T-helper 17 cell (primary cell): ENCODE results near the gene FILIP1L. TPM values are rescaled to one million over a fixed set of nuclear protein-coding genes. Genes with fewer than 3 reads are reported as not detected.
A peak's percentile ranks its signal among the peaks of the same experiment; 100 is the strongest.

Experiments
- ATAC-seq: fragments of 150-1000 bp; cut with Tn5 transposase; 2 replicates; pipeline ENCODE4 v1.10.0; 2021; ENCODE audit warnings: mild to moderate bottlenecking, moderate library complexity
- DNase-seq, 3 donors: peaks; one replicate each; pipeline versions ENCODE4 v3.0.0 to v3.0.0-alpha.2; 2020 to 2021
- H3K9me3 ChIP-seq: one replicate; pipeline ENCODE4 v1.7.0; 2013; ENCODE audit warnings: low read length, mild to moderate bottlenecking; ENCODE audit not compliant: control insufficient read depth, poor library complexity, severe bottlenecking
- H3K27ac Mint-ChIP-seq: one replicate; pipeline ENCODE4 v1.8.0; 2022; ENCODE audit warnings: mild to moderate bottlenecking, moderate library complexity, mixed read lengths
- H3K27me3 Mint-ChIP-seq: one replicate; pipeline ENCODE4 v1.8.0; 2022; ENCODE audit warnings: mixed read lengths
- H3K36me3 Mint-ChIP-seq: one replicate; pipeline ENCODE4 v1.8.0; 2022; ENCODE audit warnings: low read depth, mixed read lengths
- H3K4me1 Mint-ChIP-seq: one replicate; pipeline ENCODE4 v1.8.0; 2022; ENCODE audit warnings: mild to moderate bottlenecking, mixed read lengths
- H3K4me3 Mint-ChIP-seq: one replicate; pipeline ENCODE4 v1.8.0; 2022; ENCODE audit warnings: mild to moderate bottlenecking, moderate library complexity, mixed read lengths
- total RNA-seq, 4 donors: library from RNA in 2 of 4; stranded (reverse) in 2 of 4; gene quantifications; one replicate each; pipeline ENCODE4 v1.2.3 and lab custom pipeline; 2022 to 2026

Gene FILIP1L
- total RNA-seq, 2 donors from 2014 or later, result 0.82 TPM; not detected in 1

DNA sequence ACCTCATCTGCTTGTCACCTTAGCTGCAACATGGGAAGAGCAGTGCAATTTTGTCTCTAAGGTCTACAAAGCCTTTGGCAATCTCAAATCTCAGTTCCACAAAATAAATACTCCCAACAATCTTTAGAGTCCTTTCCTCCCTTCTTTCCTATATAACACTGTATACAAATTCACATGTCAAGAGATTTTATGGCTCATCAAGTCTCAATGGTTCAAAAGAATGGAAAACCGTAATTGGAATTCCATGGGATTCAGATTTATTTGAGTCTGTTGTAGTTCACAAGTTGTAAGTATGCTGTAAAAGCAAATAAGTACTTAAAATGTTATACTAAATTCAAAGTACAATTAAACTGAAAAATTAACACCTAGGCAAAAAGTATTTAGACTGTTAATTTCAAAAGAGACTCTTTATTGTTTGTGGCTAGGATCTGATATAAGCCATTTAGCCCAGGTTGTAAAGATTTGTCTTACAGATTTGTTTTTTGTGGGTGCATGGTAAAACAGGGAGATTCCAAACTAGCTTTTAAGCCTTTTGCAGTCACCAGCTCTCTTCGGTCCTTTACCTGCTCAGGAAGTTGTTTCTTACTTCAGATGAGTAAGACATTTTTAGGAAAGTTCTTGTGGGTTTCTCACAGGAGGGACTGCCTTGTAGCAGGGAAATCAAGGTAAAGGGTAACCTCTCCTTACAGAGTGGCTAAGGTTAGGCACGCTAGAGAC is 246.5 kb downstream of the FILIP1L start:
- ATAC-seq (peak; percentile 76), DNase-seq (no peak)
- H3K9me3 ChIP-seq, result no peaks in the 10 kb centered on the region
- Mint-ChIP-seq H3K4me3 (no peak overlapping the region), H3K27ac (no peak overlapping the region), H3K4me1 (peaks cover 24% of the 10 kb centered on the region), H3K36me3 (peaks cover 2% of the 10 kb centered on the region), H3K27me3 (no peaks in the 10 kb centered on the region)

DNA sequence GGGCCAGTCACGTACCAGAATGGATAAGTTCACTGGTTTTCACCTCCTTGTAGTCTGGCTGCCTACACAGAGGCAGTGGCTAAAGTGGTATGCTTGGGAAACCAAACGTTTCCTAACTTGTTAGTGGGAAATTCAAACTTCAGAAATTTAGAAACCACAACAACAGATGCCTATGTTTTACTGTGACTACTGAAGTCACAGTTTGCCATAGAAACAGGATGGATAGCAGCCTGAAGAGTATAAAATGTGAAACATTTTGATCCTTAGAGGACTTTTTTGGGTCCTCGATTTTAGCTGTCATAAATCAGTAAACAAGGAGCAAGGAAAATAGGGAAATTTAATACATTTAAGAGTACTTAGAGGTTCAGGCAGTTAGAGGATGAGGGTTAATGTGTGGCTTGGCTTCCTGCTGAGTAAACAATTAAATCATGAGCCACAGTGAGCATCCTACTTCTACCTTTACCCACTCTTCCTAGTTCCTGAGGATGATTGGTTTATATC is 248.0 kb downstream of the FILIP1L start:
- DNase-seq (no peak), ATAC-seq (peak; percentile 24)
- H3K4me1 Mint-ChIP-seq, result peaks cover 26% of the 10 kb centered on the region
- H3K4me3 Mint-ChIP-seq, result no peak overlapping the region
- H3K27me3 Mint-ChIP-seq, result no peaks in the 10 kb centered on the region
- no peaks in the 10 kb centered on the region for H3K9me3 ChIP-seq
- peak overlapping the region; percentile 87 for H3K27ac Mint-ChIP-seq
- H3K36me3 Mint-ChIP-seq, result peaks cover 4% of the 10 kb centered on the region

DNA sequence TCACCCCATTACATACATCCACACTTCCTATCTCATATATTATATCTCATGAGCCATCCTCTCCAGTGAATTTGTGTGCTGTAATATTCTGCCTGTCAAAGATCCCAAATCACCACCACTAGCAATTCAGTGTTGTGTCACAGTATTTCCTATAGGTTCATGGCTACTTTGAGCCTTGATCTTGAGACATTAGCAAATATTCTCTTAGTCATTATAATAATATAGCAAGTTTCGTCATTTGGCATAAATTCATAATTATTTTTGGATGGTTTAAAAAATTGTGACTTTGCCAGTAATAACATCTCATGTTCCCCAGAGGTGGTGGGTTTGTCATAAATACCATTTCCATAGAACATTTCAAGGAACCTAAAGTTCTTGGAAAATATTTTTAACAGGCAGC is 249.0 kb downstream of the FILIP1L start:
- no peak overlapping the region for H3K4me3 Mint-ChIP-seq
- ATAC-seq (no peak), DNase-seq (no peak)
- H3K9me3 ChIP-seq, result no peaks in the 10 kb centered on the region
- peaks cover 7% of the 10 kb centered on the region for H3K36me3 Mint-ChIP-seq
- H3K27ac Mint-ChIP-seq, result no peak overlapping the region
- no peaks in the 10 kb centered on the region for H3K27me3 Mint-ChIP-seq
- peaks cover 29% of the 10 kb centered on the region for H3K4me1 Mint-ChIP-seq

DNA sequence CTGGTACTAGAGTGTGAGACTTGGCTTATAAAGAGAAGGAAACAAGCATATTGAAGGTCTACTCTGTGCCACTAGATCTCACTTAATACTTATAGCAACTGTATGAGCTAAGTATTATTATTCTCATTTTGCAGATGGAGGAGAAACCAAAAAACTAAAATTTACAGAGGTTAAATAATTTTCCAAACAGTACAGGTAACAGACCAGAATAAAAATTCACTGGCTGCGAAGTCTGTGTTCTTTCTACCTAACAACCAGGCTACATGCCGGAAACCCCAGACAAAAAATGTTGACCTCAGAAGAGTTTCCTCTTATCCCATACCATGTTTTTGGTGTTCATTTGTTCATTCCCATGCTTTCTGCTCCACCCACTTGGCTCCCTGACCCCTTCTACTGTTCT is 250.0 kb downstream of the FILIP1L start:
- no peak for DNase-seq
- H3K9me3 ChIP-seq, result no peaks in the 10 kb centered on the region
- Mint-ChIP-seq H3K4me1 (peaks cover 32% of the 10 kb centered on the region), H3K4me3 (no peak overlapping the region), H3K27me3 (no peaks in the 10 kb centered on the region), H3K36me3 (peaks cover 7% of the 10 kb centered on the region), H3K27ac (no peak overlapping the region)
- no peak for ATAC-seq

DNA sequence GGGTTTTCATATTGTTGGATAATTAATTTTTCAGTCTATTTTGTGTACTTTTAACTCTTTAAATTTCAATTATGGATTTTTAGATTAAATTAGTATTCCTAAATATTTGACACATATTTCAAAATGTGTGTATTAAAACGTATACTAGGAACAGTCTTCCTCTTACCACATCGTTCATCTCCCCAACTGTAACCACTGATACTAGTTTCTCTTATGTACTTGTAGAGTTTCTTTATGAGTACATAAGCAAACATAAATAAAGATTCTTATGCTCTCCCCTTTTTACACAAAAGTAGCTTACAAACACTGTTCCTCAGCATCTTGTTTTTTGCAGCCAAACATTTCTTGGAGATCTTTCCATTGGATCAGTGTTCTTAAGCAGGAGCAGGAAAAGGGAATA is 250.7 kb downstream of the FILIP1L start:
- ATAC-seq, result no peak
- no peak overlapping the region for H3K27ac Mint-ChIP-seq
- no peak overlapping the region for H3K4me3 Mint-ChIP-seq
- H3K4me1 Mint-ChIP-seq, result peaks cover 36% of the 10 kb centered on the region
- H3K27me3 Mint-ChIP-seq, result no peaks in the 10 kb centered on the region
- H3K36me3 Mint-ChIP-seq, result peaks cover 10% of the 10 kb centered on the region
- no peaks in the 10 kb centered on the region for H3K9me3 ChIP-seq
- DNase-seq, result no peak

DNA sequence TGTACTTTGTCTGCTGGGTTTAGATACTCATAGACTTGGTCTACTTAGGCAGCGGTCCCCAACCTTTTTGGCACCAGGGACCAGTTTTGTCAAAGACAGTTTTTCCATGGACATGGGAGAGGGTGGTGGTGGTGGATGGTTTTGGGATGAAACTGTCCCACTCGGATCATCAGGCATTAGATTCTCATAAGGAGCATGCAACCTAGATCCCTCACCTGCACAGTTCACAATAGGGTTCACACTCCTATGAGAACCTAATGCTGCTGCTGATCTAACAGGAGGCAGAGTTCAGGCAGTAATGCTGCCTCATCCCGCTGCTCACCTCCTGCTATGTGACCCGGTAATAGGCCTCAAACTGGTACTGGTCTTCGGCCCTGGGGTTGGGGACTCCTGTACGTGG is 251.3 kb downstream of the FILIP1L start:
- Mint-ChIP-seq H3K4me1 (peaks cover 33% of the 10 kb centered on the region), H3K36me3 (peaks cover 10% of the 10 kb centered on the region), H3K27me3 (no peaks in the 10 kb centered on the region), H3K4me3 (no peak overlapping the region), H3K27ac (no peak overlapping the region)
- ATAC-seq, result no peak
- H3K9me3 ChIP-seq, result no peaks in the 10 kb centered on the region
- DNase-seq, result no peak

DNA sequence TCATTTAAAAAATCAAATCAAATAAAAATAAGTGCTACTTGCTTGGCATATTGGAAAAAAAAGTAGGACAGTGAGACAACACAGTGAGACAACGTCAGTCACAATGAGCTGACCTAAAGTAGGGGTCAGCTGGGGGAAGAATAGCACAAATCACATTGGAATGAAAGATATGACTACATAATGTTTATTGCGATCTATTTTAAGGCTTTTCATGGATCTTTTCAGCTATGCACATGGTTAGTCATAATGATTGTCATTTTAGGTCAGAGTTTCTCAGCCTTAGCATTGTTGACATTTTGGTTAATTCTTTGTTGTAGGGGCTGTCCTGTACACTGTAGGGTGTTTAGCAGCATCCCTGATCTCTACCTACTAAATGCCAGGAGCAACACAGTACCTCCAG is 252.1 kb downstream of the FILIP1L start:
- DNase-seq (no peak), ATAC-seq (no peak)
- Mint-ChIP-seq H3K36me3 (peaks cover 10% of the 10 kb centered on the region), H3K27me3 (no peaks in the 10 kb centered on the region), H3K4me3 (no peak overlapping the region), H3K4me1 (peaks cover 28% of the 10 kb centered on the region), H3K27ac (no peak overlapping the region)
- no peaks in the 10 kb centered on the region for H3K9me3 ChIP-seq

GRCh38 chr3:99861216-99861615 is 253.1 kb downstream of the FILIP1L start:
- ATAC-seq (no peak), DNase-seq (no peak)
- H3K9me3 ChIP-seq, result no peaks in the 10 kb centered on the region
- Mint-ChIP-seq H3K27me3 (no peaks in the 10 kb centered on the region), H3K4me1 (peaks cover 20% of the 10 kb centered on the region), H3K36me3 (peaks cover 10% of the 10 kb centered on the region), H3K27ac (no peak overlapping the region), H3K4me3 (peak overlapping the region; percentile 57)

GRCh38 chr3:99859825-99860224 is 254.5 kb downstream of the FILIP1L start:
- DNase-seq, result no peak
- Mint-ChIP-seq H3K4me1 (peaks cover 16% of the 10 kb centered on the region), H3K27ac (no peak overlapping the region), H3K4me3 (no peak overlapping the region), H3K27me3 (no peaks in the 10 kb centered on the region), H3K36me3 (peaks cover 8% of the 10 kb centered on the region)
- no peaks in the 10 kb centered on the region for H3K9me3 ChIP-seq
- ATAC-seq, result no peak

DNA sequence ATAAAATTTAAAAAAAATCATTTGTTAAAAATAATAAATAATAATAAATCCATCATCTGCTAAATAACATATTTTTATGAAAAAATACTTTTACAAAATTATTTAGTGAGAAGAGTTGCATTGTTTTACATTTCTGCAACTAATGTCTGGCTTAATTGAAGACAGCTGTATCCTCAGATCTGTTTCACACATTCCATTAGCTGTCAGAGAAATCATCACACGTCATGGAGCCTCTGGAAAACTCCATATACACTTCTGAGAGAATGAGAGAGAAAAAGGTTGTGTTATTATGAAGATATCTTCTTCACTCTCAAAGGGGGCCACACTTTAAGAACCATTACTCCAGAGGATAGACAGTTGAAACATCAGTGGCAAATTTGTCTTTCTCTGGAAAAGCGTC is 255.8 kb downstream of the FILIP1L start:
- ATAC-seq, result no peak
- no peak for DNase-seq
- H3K27ac Mint-ChIP-seq, result no peak overlapping the region
- H3K9me3 ChIP-seq, result no peaks in the 10 kb centered on the region
- H3K36me3 Mint-ChIP-seq, result peaks cover 8% of the 10 kb centered on the region
- no peaks in the 10 kb centered on the region for H3K27me3 Mint-ChIP-seq
- H3K4me3 Mint-ChIP-seq, result no peak overlapping the region
- peaks cover 23% of the 10 kb centered on the region for H3K4me1 Mint-ChIP-seq

DNA sequence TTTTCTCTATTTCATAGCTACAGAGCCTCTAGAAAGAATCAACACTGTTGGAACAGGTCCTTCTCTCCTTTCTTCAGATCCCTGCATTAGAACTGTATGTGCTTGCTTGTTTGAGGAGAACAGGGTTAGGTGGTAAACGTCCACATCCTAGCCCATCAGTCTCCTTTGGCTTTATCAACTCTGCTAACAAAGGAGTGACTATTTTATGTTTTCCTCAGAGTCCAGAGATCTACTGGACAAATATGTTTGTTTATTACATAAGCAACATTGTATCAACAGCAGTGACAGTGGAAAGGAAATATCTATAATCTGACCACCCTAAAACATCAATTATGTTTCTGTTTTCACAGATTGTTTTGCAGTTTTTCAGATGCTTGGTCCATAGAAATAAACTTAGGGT is 257.0 kb downstream of the FILIP1L start:
- no peak overlapping the region for H3K27ac Mint-ChIP-seq
- H3K9me3 ChIP-seq, result no peaks in the 10 kb centered on the region
- no peak for ATAC-seq

DNA sequence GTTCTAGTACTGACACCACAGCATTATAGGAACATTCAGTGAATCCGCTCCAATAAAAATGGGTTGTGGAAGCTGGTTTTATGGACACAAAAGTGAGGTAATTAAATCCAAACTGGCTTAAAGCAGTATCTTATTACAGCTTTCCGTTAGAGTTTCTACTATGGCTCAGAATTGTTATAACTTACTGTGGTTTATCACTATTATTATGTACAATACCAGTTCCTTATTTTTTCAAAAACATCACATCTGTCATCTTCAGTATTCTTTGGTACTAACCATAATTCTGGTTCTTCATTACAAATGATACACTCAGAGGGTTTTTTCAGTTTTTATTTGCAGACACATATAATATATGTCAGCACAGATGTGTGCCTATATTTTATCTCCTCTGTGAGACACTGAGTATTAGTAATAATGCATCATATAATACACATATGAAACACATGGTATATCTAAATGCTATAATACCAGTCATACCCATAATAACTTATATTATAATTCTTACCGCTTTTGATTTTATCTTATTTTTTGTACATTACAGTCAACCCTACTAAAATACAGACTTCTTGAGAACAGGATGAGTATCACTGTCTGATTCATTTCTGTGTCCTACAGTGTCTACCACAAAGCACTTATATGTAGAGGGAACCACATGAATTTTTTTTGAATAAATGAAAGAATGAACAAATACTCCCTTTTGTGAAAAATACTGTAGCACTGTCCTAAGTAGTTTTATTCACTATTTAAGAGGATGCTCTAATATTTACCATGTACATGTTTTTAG is 257.7 kb downstream of the FILIP1L start:
- Mint-ChIP-seq H3K4me3 (no peak overlapping the region), H3K4me1 (peaks cover 23% of the 10 kb centered on the region), H3K27me3 (no peaks in the 10 kb centered on the region), H3K27ac (no peak overlapping the region), H3K36me3 (peaks cover 8% of the 10 kb centered on the region)
- no peak for DNase-seq
- no peaks in the 10 kb centered on the region for H3K9me3 ChIP-seq
- no peak for ATAC-seq

More for the DNA sequence above, 257.0 kb downstream of the FILIP1L start:
- Mint-ChIP-seq H3K4me1 (peaks cover 23% of the 10 kb centered on the region), H3K36me3 (peaks cover 8% of the 10 kb centered on the region), H3K27me3 (no peaks in the 10 kb centered on the region), H3K4me3 (no peak overlapping the region)
- no peak for DNase-seq

GRCh38 chr3:99855900-99856299 is 258.4 kb downstream of the FILIP1L start:
- no peaks in the 10 kb centered on the region for H3K27me3 Mint-ChIP-seq

More at GRCh38 chr3:99855900-99856299, 258.4 kb downstream of the FILIP1L start:
- H3K27ac Mint-ChIP-seq, result no peak overlapping the region
- peaks cover 3% of the 10 kb centered on the region for H3K36me3 Mint-ChIP-seq
- H3K9me3 ChIP-seq, result no peaks in the 10 kb centered on the region
- H3K4me3 Mint-ChIP-seq, result no peak overlapping the region
- peaks cover 18% of the 10 kb centered on the region for H3K4me1 Mint-ChIP-seq
- DNase-seq (no peak), ATAC-seq (no peak)
